T-helper 1 cell treated with Interleukin-12 subunit alpha and Interleukin-12 subunit beta and Interleukin-4 antibody, amounts not matched to agents 30 μg/mL and 1 μg/mL, for 36 hours (primary cell): ENCODE results near the gene LLGL1.

Experiments
- H3K27ac Mint-ChIP-seq: one replicate; pipeline ENCODE4 v1.8.0; 2021; ENCODE audit warnings: mild to moderate bottlenecking, mixed read lengths
- H3K27me3 Mint-ChIP-seq: one replicate; pipeline ENCODE4 v1.8.0; 2021; ENCODE audit warnings: low read depth, mixed read lengths
- H3K36me3 Mint-ChIP-seq: one replicate; pipeline ENCODE4 v1.8.0; 2021; ENCODE audit warnings: low read depth, mixed read lengths
- H3K4me1 Mint-ChIP-seq: one replicate; pipeline ENCODE4 v1.8.0; 2021; ENCODE audit warnings: low read depth, mixed read lengths
- H3K4me3 Mint-ChIP-seq: one replicate; pipeline ENCODE4 v1.8.0; 2021; ENCODE audit warnings: mild to moderate bottlenecking, moderate library complexity, mixed read lengths
- H3K9me3 Mint-ChIP-seq: one replicate; pipeline ENCODE4 v1.8.0; 2021; ENCODE audit warnings: mixed read lengths

LLGL1 gene

GRCh38 chr17:18280249-18280648 lies 54.8 kb downstream of the LLGL1 start:
- no peaks in the 10 kb centered on the region for H3K27me3 Mint-ChIP-seq
- no peaks in the 10 kb centered on the region for H3K4me1 Mint-ChIP-seq
- H3K9me3 Mint-ChIP-seq, result no peaks in the 10 kb centered on the region
- H3K27ac Mint-ChIP-seq, result no peak overlapping the region
- peaks cover 37% of the 10 kb centered on the region for H3K36me3 Mint-ChIP-seq
- H3K4me3 Mint-ChIP-seq, result no peak overlapping the region

- Mint-ChIP-seq H3K4me3 (no peak overlapping the region), H3K36me3 (peaks cover 43% of the 10 kb centered on the region), H3K27ac (no peak overlapping the region), H3K4me1 (no peaks in the 10 kb centered on the region), H3K9me3 (no peaks in the 10 kb centered on the region), H3K27me3 (no peaks in the 10 kb centered on the region)
Observed at GRCh38 chr17:18280766-18281371, 55.4 kb downstream of the LLGL1 start.

GRCh38 chr17:18281788-18282187 lies 56.4 kb downstream of the LLGL1 start:
- Mint-ChIP-seq H3K9me3 (no peaks in the 10 kb centered on the region), H3K27me3 (no peaks in the 10 kb centered on the region), H3K27ac (no peak overlapping the region), H3K4me3 (no peak overlapping the region), H3K4me1 (no peaks in the 10 kb centered on the region), H3K36me3 (peaks cover 46% of the 10 kb centered on the region)

- Mint-ChIP-seq H3K27me3 (no peaks in the 10 kb centered on the region), H3K36me3 (peaks cover 53% of the 10 kb centered on the region), H3K4me3 (no peak overlapping the region), H3K4me1 (no peaks in the 10 kb centered on the region), H3K27ac (no peak overlapping the region), H3K9me3 (no peaks in the 10 kb centered on the region)
Observed at GRCh38 chr17:18285296-18285695, 59.9 kb downstream of the LLGL1 start.

GRCh38 chr17:18291718-18292540 lies 66.5 kb downstream of the LLGL1 start:
- Mint-ChIP-seq H3K9me3 (no peaks in the 10 kb centered on the region), H3K36me3 (peaks cover 38% of the 10 kb centered on the region), H3K4me3 (no peak overlapping the region), H3K27ac (no peak overlapping the region), H3K4me1 (no peaks in the 10 kb centered on the region), H3K27me3 (no peaks in the 10 kb centered on the region)
